PC-9 (cell line): ENCODE data around the gene CAVIN3.

Experiments used
- CTCF ChIP-seq: fragments of 200-600 bp; sonication (generic); conservative IDR thresholded peaks from 2 replicates; pipeline ENCODE4 v1.6.1; 2017; ENCODE audit warnings: mixed run types, antibody characterized with exemption, mild to moderate bottlenecking, moderate library complexity
- EZH2 ChIP-seq: fragments of 200-600 bp; sonication (generic); IDR thresholded peaks from 2 replicates; pipeline ENCODE4 v1.8.0; 2017; ENCODE audit warnings: antibody characterized with exemption, low read depth

GRCh38 chr11:6319704-6320410 lies 444 bp downstream of the CAVIN3 start:
- TF ChIP-seq EZH2 (no peak), CTCF (no peak)
